Activated naive CD8-positive, alpha-beta T cell treated with anti-CD3 and anti-CD28 coated beads for 36 hours (primary cell): ENCODE data around the gene CFAP251. TPM values are rescaled to one million over a fixed set of nuclear protein-coding genes. Genes with fewer than 3 reads are reported as not detected.
"Not testable (repeated sequence)": the region's sequence is repeated elsewhere in the genome, so short reads cannot be mapped to it uniquely, and the experiment has no call there.

Experiments
- DNase-seq: peaks from one replicate; pipeline ENCODE4 v3.0.0; 2021
- H3K27ac Mint-ChIP-seq: one replicate; pipeline ENCODE4 v1.8.0; 2022; ENCODE audit warnings: mild to moderate bottlenecking, moderate library complexity, mixed read lengths
- H3K27me3 Mint-ChIP-seq: one replicate; pipeline ENCODE4 v1.8.0; 2022; ENCODE audit warnings: mild to moderate bottlenecking, mixed read lengths
- H3K36me3 Mint-ChIP-seq: one replicate; pipeline ENCODE4 v1.8.0; 2021; ENCODE audit warnings: mild to moderate bottlenecking, mixed read lengths
- H3K4me1 Mint-ChIP-seq: one replicate; pipeline ENCODE4 v1.8.0; 2021; ENCODE audit warnings: mixed read lengths
- H3K4me3 Mint-ChIP-seq: one replicate; pipeline ENCODE4 v1.8.0; 2022; ENCODE audit warnings: mild to moderate bottlenecking, moderate library complexity, mixed read lengths
- H3K9me3 Mint-ChIP-seq: one replicate; pipeline ENCODE4 v1.8.0; 2022; ENCODE audit warnings: mixed read lengths
- total RNA-seq, 2 experiments: library from RNA; stranded (reverse); gene quantifications; one replicate each; pipeline ENCODE4 v1.2.3, GENCODE V29; 2021

The CFAP251 gene
- total RNA-seq, 2 experiments from 2014 or later, result 1.3 to 1.8 TPM

DNA sequence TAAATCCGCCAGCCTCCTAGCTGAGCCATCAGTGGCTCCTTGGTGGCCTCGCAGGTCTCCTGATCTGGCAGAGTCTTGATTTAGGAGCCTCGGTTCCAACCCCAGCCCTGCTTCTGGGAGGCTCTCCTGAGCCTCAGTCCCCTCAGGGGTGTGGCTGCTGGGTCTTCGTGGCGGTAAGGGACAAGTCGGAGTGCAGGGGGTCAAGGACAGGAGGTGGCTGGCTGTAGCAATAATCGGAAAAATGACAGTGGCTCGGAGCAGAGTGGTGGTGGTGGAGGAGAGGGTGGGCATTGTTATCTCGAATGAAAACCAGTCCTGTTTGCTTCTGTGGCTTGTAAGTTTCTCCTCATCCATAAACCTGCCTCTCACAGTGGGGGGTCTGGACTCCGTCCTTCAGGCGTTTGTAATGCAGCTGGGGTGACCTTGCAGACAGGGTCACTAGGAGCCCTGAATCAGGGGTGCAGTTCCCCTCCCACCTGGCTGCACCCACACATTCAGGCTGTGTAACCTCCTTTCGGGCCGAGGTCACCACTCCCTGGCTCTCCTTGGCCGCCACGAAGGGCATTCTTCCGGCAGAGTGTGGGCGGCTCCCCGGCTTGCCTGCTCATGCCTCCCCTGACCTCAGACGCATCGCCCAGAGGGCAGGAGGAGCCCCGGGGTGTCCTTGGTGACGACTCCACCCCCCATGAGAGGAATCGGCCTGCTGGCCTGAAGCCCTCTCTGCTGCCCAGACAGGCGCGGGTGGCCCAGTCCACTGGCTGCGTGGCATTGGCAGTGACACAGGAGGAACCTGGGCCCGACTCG lies 111.4 kb downstream of the CFAP251 start:
- DNase-seq, result no peak
- Mint-ChIP-seq H3K27ac (no peak overlapping the region), H3K4me1 (peaks cover 19% of the 10 kb centered on the region), H3K36me3 (no peaks in the 10 kb centered on the region), H3K9me3 (no peaks in the 10 kb centered on the region), H3K27me3 (peaks cover 6% of the 10 kb centered on the region), H3K4me3 (no peak overlapping the region)

DNA sequence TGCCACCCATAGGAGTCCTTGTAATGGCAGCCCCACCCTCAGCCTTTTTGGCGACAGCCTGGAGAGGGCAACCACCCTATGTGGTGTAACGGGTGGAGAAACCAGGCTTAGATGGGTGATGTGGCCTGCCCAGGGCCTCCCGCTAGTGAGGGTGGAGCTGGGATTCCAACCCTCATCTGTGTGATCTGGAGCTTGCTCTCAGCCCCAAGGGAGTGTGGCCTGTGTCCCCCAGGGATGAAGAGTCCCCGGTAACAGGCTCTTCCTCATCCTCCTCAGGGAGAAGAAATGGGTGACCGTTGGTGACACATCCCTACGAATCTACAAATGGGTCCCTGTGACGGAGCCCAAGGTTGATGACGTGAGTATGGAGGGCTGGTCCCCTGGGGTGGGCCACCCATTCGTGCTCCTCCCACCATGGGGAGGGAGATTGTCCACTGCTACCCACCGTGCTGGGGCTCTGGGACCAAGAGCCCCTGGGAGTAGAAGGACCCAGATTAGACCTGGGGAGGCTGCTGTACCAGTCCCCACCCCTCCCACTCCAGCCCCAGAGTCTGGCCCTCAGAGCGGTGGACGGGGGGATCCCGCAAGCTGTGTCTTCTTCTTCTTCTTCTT lies 112.1 kb downstream of the CFAP251 start:
- Mint-ChIP-seq H3K4me1 (peaks cover 19% of the 10 kb centered on the region), H3K9me3 (no peaks in the 10 kb centered on the region), H3K27me3 (peaks cover 6% of the 10 kb centered on the region), H3K4me3 (no peak overlapping the region), H3K36me3 (no peaks in the 10 kb centered on the region), H3K27ac (no peak overlapping the region)
- no peak for DNase-seq

- no peaks in the 10 kb centered on the region for H3K9me3 Mint-ChIP-seq
- no peak overlapping the region for H3K27ac Mint-ChIP-seq
- peaks cover 19% of the 10 kb centered on the region for H3K4me1 Mint-ChIP-seq
- H3K4me3 Mint-ChIP-seq, result no peak overlapping the region
- DNase-seq, result peak; percentile 47
- H3K36me3 Mint-ChIP-seq, result no peaks in the 10 kb centered on the region
- peaks cover 6% of the 10 kb centered on the region for H3K27me3 Mint-ChIP-seq
These were observed 113.2 kb downstream of the CFAP251 start for GRCh38 chr12:122031342-122032216.

- H3K4me1 Mint-ChIP-seq, result peaks cover 16% of the 10 kb centered on the region
- H3K4me3 Mint-ChIP-seq, result no peak overlapping the region
- no peak overlapping the region for H3K27ac Mint-ChIP-seq
- no peaks in the 10 kb centered on the region for H3K36me3 Mint-ChIP-seq
- no peak for DNase-seq
- peaks cover 6% of the 10 kb centered on the region for H3K27me3 Mint-ChIP-seq
- H3K9me3 Mint-ChIP-seq, result no peaks in the 10 kb centered on the region
These were observed 114.2 kb downstream of the CFAP251 start for GRCh38 chr12:122032580-122032979.

DNA sequence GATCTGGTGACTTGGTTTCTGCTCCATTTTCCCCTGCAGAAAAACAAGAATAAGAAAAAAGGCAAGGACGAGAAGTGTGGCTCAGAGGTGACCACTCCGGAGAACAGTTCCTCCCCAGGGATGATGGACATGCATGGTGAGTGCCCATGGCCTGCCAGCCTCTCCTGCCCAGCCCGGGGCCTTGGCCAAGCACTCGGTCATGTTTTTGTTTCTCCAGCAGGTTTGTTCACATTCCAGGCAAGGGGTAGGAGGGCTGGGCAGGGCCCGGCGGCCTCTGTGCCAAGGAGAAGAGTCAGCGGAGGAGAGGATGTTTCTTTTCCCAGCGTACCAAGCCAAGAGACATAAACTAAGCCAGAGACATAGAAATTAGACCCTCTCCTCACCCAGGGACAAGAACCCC lies 116.9 kb downstream of the CFAP251 start:
- H3K4me1 Mint-ChIP-seq, result peaks cover 2% of the 10 kb centered on the region
- no peak overlapping the region for H3K4me3 Mint-ChIP-seq
- H3K9me3 Mint-ChIP-seq, result no peaks in the 10 kb centered on the region
- no peak overlapping the region for H3K27ac Mint-ChIP-seq
- no peaks in the 10 kb centered on the region for H3K27me3 Mint-ChIP-seq
- DNase-seq, result no peak
- peaks cover 2% of the 10 kb centered on the region for H3K36me3 Mint-ChIP-seq

DNA sequence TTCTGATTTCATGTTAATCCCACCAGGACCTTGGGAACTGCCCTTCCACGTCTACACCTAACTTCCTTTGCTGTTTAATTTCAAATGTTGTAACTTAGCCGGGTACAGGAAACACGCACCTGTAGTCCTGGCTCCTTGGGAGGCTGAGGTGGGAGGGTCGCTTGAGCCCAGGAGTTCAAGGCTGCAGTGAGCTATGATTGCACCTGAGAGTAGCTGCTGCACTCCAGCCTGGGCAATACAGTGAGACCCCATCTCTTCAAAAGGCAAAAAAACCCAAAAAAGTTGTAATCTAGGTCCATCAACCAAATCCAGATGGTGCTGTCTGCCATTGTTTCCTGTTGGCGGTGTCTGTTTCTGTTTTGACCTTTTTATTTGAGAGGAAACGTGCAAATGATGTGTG lies 117.8 kb downstream of the CFAP251 start:
- Mint-ChIP-seq H3K4me1 (peaks cover 2% of the 10 kb centered on the region), H3K9me3 (no peaks in the 10 kb centered on the region), H3K4me3 (no peak overlapping the region), H3K27me3 (no peaks in the 10 kb centered on the region), H3K27ac (no peak overlapping the region), H3K36me3 (peaks cover 2% of the 10 kb centered on the region)
- DNase-seq, result no peak

GRCh38 chr12:122040579-122041386 lies 122.4 kb downstream of the CFAP251 start:
- Mint-ChIP-seq H3K36me3 (peaks cover 9% of the 10 kb centered on the region), H3K9me3 (no peaks in the 10 kb centered on the region), H3K4me1 (no peaks in the 10 kb centered on the region), H3K27me3 (no peaks in the 10 kb centered on the region), H3K27ac (no peak overlapping the region), H3K4me3 (no peak overlapping the region)
- DNase-seq, result no peak

- H3K9me3 Mint-ChIP-seq, H3K27ac Mint-ChIP-seq, H3K36me3 Mint-ChIP-seq: not testable (repeated sequence)
These were observed 123.1 kb downstream of the CFAP251 start for GRCh38 chr12:122041458-122041857.

DNA sequence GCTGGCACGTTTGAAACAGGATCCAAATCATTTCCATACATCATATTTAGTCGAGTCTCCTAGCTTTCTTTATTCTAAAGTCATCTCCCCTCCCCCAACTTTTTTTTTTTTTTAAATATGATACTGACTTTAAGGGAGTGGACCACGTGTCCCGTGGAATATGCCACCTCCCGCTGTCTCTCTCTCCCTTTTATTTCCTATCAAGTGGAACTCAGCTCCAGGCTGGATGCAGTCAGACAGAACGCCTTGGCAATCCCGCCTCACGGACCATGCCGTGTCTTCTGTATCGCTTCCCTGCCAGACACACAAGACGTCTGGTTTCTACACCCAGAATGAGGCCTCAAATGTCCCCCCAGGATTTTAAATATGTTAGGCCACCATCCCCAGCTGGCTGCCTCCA lies 124.5 kb downstream of the CFAP251 start:
- H3K4me3 Mint-ChIP-seq, result no peak overlapping the region

More at GRCh38 chr12:122041458-122041857, 123.1 kb downstream of the CFAP251 start:
- not testable (repeated sequence) for H3K4me1 Mint-ChIP-seq, DNase-seq, H3K27me3 Mint-ChIP-seq, H3K4me3 Mint-ChIP-seq

DNA sequence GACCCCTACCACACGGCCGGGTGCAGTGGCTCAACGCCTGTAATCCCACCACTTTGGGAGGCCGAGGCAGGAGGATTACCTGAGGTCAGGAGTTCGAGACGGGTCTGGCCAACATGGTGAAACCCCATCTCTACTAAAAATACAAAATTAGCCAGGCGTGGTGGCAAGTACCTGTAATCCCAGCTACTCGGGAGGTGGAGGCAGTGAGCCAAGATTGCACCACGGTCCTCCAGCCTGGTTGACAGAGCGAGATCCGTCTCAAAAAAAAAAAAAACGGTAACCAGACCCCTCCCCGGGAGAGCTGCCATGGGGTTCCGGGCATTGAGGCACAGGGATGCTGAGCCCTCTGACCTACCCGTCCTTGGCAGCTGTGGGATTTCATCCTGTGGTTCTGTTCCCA lies 125.1 kb downstream of the CFAP251 start:
- H3K4me3 Mint-ChIP-seq, result no peak overlapping the region
- H3K27me3 Mint-ChIP-seq, result no peaks in the 10 kb centered on the region
- no peaks in the 10 kb centered on the region for H3K4me1 Mint-ChIP-seq
- no peaks in the 10 kb centered on the region for H3K9me3 Mint-ChIP-seq
- DNase-seq, result no peak
- H3K36me3 Mint-ChIP-seq, result peaks cover 9% of the 10 kb centered on the region
- H3K27ac Mint-ChIP-seq, result no peak overlapping the region

More for the DNA sequence above, 124.5 kb downstream of the CFAP251 start:
- no peaks in the 10 kb centered on the region for H3K4me1 Mint-ChIP-seq
- H3K27me3 Mint-ChIP-seq, result no peaks in the 10 kb centered on the region
- H3K27ac Mint-ChIP-seq, result no peak overlapping the region
- H3K9me3 Mint-ChIP-seq, result no peaks in the 10 kb centered on the region
- H3K36me3 Mint-ChIP-seq, result peaks cover 9% of the 10 kb centered on the region
- DNase-seq, result no peak

GRCh38 chr12:122045262-122045661 lies 126.9 kb downstream of the CFAP251 start:
- no peak overlapping the region for H3K27ac Mint-ChIP-seq
- H3K36me3 Mint-ChIP-seq, result peaks cover 7% of the 10 kb centered on the region
- H3K4me1 Mint-ChIP-seq, result no peaks in the 10 kb centered on the region
- no peak overlapping the region for H3K4me3 Mint-ChIP-seq
- no peak for DNase-seq
- H3K27me3 Mint-ChIP-seq, result no peaks in the 10 kb centered on the region
- H3K9me3 Mint-ChIP-seq, result no peaks in the 10 kb centered on the region

DNA sequence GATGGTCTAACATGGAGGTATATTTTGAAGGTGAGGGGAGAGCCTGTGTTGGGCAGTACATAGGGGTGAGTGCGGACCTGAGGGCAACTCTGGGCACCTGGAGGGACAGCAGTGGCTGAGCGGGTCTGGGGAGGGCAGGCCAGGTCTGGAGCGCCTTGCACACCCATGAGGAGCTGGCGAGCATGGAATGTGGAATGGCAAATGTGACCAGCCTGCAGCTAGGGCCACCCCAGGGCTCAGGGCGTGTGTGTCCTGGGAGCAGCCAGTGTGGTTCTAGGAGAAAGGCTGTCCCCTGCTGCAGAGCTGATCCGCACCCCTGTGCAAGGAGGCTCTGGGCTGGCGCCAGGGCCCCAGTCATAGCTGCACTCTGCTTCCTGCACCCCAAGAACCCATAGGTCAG lies 127.8 kb downstream of the CFAP251 start:
- Mint-ChIP-seq H3K27me3 (no peaks in the 10 kb centered on the region), H3K9me3 (no peaks in the 10 kb centered on the region), H3K4me1 (no peaks in the 10 kb centered on the region), H3K4me3 (no peak overlapping the region), H3K36me3 (peaks cover 7% of the 10 kb centered on the region), H3K27ac (no peak overlapping the region)
- DNase-seq, result no peak

DNA sequence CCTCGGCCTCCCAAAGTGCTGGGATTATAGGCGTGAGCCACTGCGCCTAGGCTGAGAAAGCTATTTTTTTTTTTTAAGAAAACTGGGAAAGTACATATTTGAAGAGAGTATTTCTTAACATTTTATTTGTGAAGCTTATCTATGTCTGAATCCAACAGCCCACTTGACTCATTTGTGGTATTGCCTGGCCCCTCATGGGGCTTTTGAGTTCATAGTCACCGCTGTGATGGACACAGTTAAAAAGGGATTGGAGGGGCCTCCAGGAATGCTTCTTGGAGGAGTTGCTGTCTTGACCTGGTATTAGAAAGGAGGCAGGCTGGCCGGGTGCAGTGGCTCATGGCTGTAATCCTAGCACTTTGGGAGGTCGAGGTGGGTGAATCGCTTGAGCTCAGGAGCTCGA lies 129.8 kb downstream of the CFAP251 start:
- no peak for DNase-seq
- H3K36me3 Mint-ChIP-seq, result peaks cover 7% of the 10 kb centered on the region
- H3K4me1 Mint-ChIP-seq, result no peaks in the 10 kb centered on the region
- no peak overlapping the region for H3K27ac Mint-ChIP-seq
- no peak overlapping the region for H3K4me3 Mint-ChIP-seq
- no peaks in the 10 kb centered on the region for H3K27me3 Mint-ChIP-seq
- no peaks in the 10 kb centered on the region for H3K9me3 Mint-ChIP-seq

DNA sequence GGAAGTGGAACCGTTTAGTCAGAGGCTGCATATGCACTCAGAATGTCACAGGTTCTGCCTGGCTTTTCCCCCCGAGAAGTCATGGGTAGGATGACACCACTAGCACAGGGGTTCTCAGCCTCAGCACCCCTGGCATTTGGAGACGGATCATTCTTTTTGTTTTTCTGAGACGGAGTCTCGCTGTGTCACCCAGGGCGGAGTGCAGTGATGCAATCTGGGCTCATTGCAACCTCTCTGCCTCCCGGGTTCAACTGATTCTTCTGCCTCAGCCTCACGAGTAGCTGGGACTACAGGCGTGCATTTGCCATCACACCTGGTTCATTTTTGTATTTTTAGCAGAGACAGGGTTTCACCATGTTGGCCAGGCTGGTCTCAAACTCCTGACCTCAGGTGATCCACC lies 131.4 kb downstream of the CFAP251 start:
- H3K36me3 Mint-ChIP-seq, result peaks cover 4% of the 10 kb centered on the region
- peaks cover 6% of the 10 kb centered on the region for H3K4me1 Mint-ChIP-seq
- DNase-seq, result no peak
- H3K4me3 Mint-ChIP-seq, result no peak overlapping the region
- no peaks in the 10 kb centered on the region for H3K9me3 Mint-ChIP-seq
- no peak overlapping the region for H3K27ac Mint-ChIP-seq
- H3K27me3 Mint-ChIP-seq, result no peaks in the 10 kb centered on the region
